HCT116 (cell line): ENCODE measurements around the gene TMEM132E.

Experiments used
- CTCF ChIP-seq, 3 experiments: fragments of 200-600 bp in 1 of 3; sonication (generic) in 1 of 3; IDR thresholded peaks in 2 of 3; conservative IDR thresholded peaks in 1 of 3; 2 replicates each; pipeline ENCODE4 v1.5.1; 2012 to 2017; ENCODE audit warnings: low read depth in 2 of 3, low read length in 2 of 3, antibody characterized with exemption in 1 of 3, borderline replicate concordance in 1 of 3, control low read depth in 1 of 3, mild to moderate bottlenecking in 1 of 3, mixed read lengths in 1 of 3, mixed run types in 1 of 3, moderate library complexity in 1 of 3; ENCODE audit not compliant: insufficient read depth in 1 of 3
- EZH2 ChIP-seq: fragments of 200-600 bp; sonication (generic); IDR thresholded peaks from 2 replicates; pipeline ENCODE4 v1.6.1; 2017; ENCODE audit warnings: antibody characterized with exemption, mixed run types
- JUND ChIP-seq: IDR thresholded peaks from 2 replicates; pipeline ENCODE4 v1.6.1; 2012
- POLR2A ChIP-seq: IDR thresholded peaks from 2 replicates; pipeline ENCODE4 v1.7.0; 2011; ENCODE audit warnings: borderline replicate concordance; ENCODE audit not compliant: insufficient read depth, insufficient read length; ENCODE audit errors: extremely low read depth
- POLR2AphosphoS5 ChIP-seq: IDR thresholded peaks from 2 replicates; pipeline ENCODE4 v1.6.1; 2011; ENCODE audit warnings: mild to moderate bottlenecking, low read depth, low read length, moderate library complexity
- REST ChIP-seq: IDR thresholded peaks from 2 replicates; pipeline ENCODE4 v1.6.1; 2012; ENCODE audit warnings: low read depth
- SIN3A ChIP-seq: IDR thresholded peaks from 2 replicates; pipeline ENCODE4 v1.6.1; 2012; ENCODE audit warnings: low read depth
- SRF ChIP-seq: IDR thresholded peaks from 2 replicates; pipeline ENCODE4 v1.6.1; 2012; ENCODE audit warnings: low read depth
- YY1 ChIP-seq: IDR thresholded peaks from 2 replicates; pipeline ENCODE4 v1.6.1; 2011; ENCODE audit warnings: low read length, low read depth, moderate library complexity, mild to moderate bottlenecking; ENCODE audit not compliant: insufficient replicate concordance; ENCODE audit errors: extremely low read depth

GRCh38 chr17:34644941-34645550 is 65.7 kb downstream of the TMEM132E start:
- TF ChIP-seq CTCF (IDR thresholded peaks at IDR 0.05 in 2 of 3, conservative IDR thresholded peaks at IDR 0.05 in 1 of 3; ENCODE audit: borderline replicate concordance in 1 of 3, insufficient read depth in 1 of 3, low read depth in 2 of 3, low read length in 2 of 3), result no peak
- TF ChIP-seq SRF, result no peak
- TF ChIP-seq SIN3A, result no peak
- TF ChIP-seq JUND, result no peak
- TF ChIP-seq POLR2AphosphoS5, result no peak
- no peak for TF ChIP-seq REST
- TF ChIP-seq YY1, result no peak
- no peak for TF ChIP-seq POLR2A
- no peak for TF ChIP-seq EZH2
